Ascending aorta (tissue), 2 donors: ENCODE data around the gene KCNQ5. TPM values are rescaled to one million over a fixed set of nuclear protein-coding genes. Genes with fewer than 3 reads are reported as not detected.

ENCODE experiments used
- DNase-seq, 2 donors: peaks; one replicate each; pipeline ENCODE4 v3.0.0-alpha.2; 2019; ENCODE audit warnings: low spot score in 2 of 2
- H3K27ac ChIP-seq, 2 donors: fragments of 200-600 bp; sonication (generic); one replicate each; pipeline ENCODE4 v1.5.1; 2016 to 2017; ENCODE audit warnings: mild to moderate bottlenecking in 1 of 2
- H3K27me3 ChIP-seq: fragments of 200-600 bp; sonication (generic); one replicate; pipeline ENCODE4 v1.5.1; 2017
- H3K36me3 ChIP-seq, 2 donors: fragments of 200-600 bp; sonication (generic); one replicate each; pipeline ENCODE4 v1.5.1; 2016
- H3K4me1 ChIP-seq, 2 donors: fragments of 200-600 bp; sonication (generic); one replicate each; pipeline ENCODE4 v1.5.1; 2016 to 2017; ENCODE audit warnings: mild to moderate bottlenecking in 1 of 2
- H3K4me3 ChIP-seq, 2 donors: fragments of 200-600 bp; sonication (generic); one replicate each; pipeline ENCODE4 v1.5.1; 2016 to 2017; ENCODE audit warnings: mild to moderate bottlenecking in 1 of 2
- H3K9me3 ChIP-seq, 2 donors: fragments of 200-600 bp; sonication (generic); one replicate each; pipeline ENCODE4 v1.5.1; 2016
- intact Hi-C: fragments of 100-400 bp; cut with DNase I; formaldehyde crosslinking; loops from one replicate; pipeline ENCODE4 v1.15.1; 2023
- total RNA-seq: library from RNA; depleted of rRNA; stranded (reverse); fragments of >200 nt; gene quantifications from one replicate; pipeline ENCODE4 v1.1.0, GENCODE V29; 2016
- TF ChIP-seq, protein P1 (sequence below), 3 experiments: fragments of 200-600 bp in 2 of 3; fragments of 450-650 bp in 1 of 3; sonication (generic) in 2 of 3; IDR thresholded peaks; one replicate each; pipeline ENCODE4 v1.5.1; 2016 to 2019; ENCODE audit warnings: antibody characterized with exemption in 3 of 3, mild to moderate bottlenecking in 1 of 3, moderate library complexity in 1 of 3

Gene KCNQ5
- total RNA-seq, 1 donor from 2014 or later: 4.5 TPM

DNA sequence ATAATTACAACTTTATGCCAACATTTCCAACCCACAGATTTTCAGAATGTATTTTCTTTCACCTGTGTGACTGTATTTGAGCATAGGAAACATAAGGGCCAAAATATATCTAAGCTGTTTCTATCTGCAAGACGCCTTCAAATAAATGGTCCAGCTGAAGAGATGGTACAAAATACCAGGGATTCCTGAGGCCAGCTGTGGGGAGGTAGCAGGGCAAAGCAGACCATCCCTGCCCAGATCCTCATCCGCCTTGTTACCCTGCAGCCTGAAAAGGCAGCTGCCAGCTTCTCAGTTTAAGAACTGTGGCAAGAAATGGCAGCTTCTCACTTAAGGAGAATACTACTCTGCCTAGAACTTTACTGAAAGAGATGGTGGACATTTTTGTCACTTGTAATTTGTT, 460.1 kb downstream of the KCNQ5 start:
- no peak overlapping the region for H3K4me3 ChIP-seq
- no peak overlapping the region for H3K27ac ChIP-seq
- no peak for DNase-seq
- no peaks in the 10 kb centered on the region for H3K36me3 ChIP-seq
- TF ChIP-seq, protein P1, sequence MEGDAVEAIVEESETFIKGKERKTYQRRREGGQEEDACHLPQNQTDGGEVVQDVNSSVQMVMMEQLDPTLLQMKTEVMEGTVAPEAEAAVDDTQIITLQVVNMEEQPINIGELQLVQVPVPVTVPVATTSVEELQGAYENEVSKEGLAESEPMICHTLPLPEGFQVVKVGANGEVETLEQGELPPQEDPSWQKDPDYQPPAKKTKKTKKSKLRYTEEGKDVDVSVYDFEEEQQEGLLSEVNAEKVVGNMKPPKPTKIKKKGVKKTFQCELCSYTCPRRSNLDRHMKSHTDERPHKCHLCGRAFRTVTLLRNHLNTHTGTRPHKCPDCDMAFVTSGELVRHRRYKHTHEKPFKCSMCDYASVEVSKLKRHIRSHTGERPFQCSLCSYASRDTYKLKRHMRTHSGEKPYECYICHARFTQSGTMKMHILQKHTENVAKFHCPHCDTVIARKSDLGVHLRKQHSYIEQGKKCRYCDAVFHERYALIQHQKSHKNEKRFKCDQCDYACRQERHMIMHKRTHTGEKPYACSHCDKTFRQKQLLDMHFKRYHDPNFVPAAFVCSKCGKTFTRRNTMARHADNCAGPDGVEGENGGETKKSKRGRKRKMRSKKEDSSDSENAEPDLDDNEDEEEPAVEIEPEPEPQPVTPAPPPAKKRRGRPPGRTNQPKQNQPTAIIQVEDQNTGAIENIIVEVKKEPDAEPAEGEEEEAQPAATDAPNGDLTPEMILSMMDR (IDR thresholded peaks at IDR 0.05): no peak
- no peaks in the 10 kb centered on the region for H3K4me1 ChIP-seq
- no peaks in the 10 kb centered on the region for H3K9me3 ChIP-seq
- no peaks in the 10 kb centered on the region for H3K27me3 ChIP-seq
- intact Hi-C loops: no loop called here

DNA sequence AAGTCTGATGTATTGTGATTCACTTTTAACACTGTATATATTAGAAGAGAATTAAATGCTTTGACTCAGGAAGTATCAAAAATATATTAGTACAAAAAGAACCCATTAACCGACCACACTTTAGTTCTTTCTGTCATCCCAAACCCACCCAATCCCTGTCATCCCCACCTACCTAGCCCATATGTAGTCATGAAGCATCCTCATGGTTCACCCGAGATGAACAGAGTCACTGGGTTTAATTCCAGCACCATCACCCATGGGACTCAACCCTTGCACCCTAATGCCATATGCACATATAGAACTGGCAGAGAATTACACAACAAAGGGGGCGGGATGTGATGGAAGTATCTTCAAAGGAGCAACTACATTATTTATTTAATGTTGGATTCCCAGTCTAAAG, 462.0 kb downstream of the KCNQ5 start:
- TF ChIP-seq, protein P1 (IDR thresholded peaks at IDR 0.05): no peak
- DNase-seq: no peak

GRCh38 chr6:73085443-73085871, 463.6 kb downstream of the KCNQ5 start:
- no peaks in the 10 kb centered on the region for H3K9me3 ChIP-seq
- TF ChIP-seq, protein P1 (IDR thresholded peaks at IDR 0.05): no peak
- intact Hi-C loops: no loop called here

More for the DNA sequence above, 462.0 kb downstream of the KCNQ5 start:
- no peaks in the 10 kb centered on the region for H3K27me3 ChIP-seq
- intact Hi-C loops: no loop called here
- no peaks in the 10 kb centered on the region for H3K36me3 ChIP-seq
- H3K4me3 ChIP-seq: no peak overlapping the region
- no peak overlapping the region for H3K27ac ChIP-seq
- H3K9me3 ChIP-seq: no peaks in the 10 kb centered on the region
- no peaks in the 10 kb centered on the region for H3K4me1 ChIP-seq

GRCh38 chr6:73086726-73087125, 464.9 kb downstream of the KCNQ5 start:
- Histone ChIP-seq H3K27me3 (no peaks in the 10 kb centered on the region), H3K9me3 (no peaks in the 10 kb centered on the region), H3K27ac (no peak overlapping the region), H3K36me3 (no peaks in the 10 kb centered on the region), H3K4me3 (no peak overlapping the region), H3K4me1 (no peaks in the 10 kb centered on the region)
- TF ChIP-seq, protein P1 (IDR thresholded peaks at IDR 0.05): no peak
- intact Hi-C loops: no loop called here
- DNase-seq: no peak

More at GRCh38 chr6:73085443-73085871, 463.6 kb downstream of the KCNQ5 start:
- no peak overlapping the region for H3K27ac ChIP-seq
- no peaks in the 10 kb centered on the region for H3K27me3 ChIP-seq
- no peak overlapping the region for H3K4me3 ChIP-seq
- H3K4me1 ChIP-seq: no peaks in the 10 kb centered on the region
- no peaks in the 10 kb centered on the region for H3K36me3 ChIP-seq
- no peak for DNase-seq

- Histone ChIP-seq H3K36me3 (no peaks in the 10 kb centered on the region), H3K4me3 (no peak overlapping the region), H3K27ac (no peak overlapping the region), H3K27me3 (no peaks in the 10 kb centered on the region), H3K9me3 (no peaks in the 10 kb centered on the region), H3K4me1 (no peaks in the 10 kb centered on the region)
- TF ChIP-seq, protein P1 (IDR thresholded peaks at IDR 0.05): no peak
- intact Hi-C loops: no loop called here
- DNase-seq: no peak
These were observed 466.4 kb downstream of the KCNQ5 start for GRCh38 chr6:73088138-73088813.
